Measurements from ENCODE around the gene NRF1.

The NRF1 gene

DNA sequence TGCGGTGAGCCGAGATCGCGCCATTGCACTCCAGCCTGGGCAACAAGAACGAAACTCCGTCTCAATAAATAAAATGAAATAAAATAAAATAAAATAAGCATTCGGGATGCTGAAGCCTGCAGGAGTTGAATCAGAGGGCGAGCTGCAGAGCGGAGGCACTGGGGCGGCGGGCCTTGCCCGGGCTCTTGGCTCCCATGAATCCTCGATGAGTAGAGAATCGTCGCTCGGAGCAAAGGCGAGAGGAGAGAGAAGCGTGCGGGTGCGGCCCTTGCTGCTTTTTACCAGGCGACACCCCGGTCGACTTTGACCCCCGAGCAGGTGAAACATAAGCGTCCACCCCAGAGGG lies 172.9 kb downstream of the NRF1 start:
- H3K27ac ChIP-seq = no peak overlapping the region
- TF ChIP-seq, protein P1, sequence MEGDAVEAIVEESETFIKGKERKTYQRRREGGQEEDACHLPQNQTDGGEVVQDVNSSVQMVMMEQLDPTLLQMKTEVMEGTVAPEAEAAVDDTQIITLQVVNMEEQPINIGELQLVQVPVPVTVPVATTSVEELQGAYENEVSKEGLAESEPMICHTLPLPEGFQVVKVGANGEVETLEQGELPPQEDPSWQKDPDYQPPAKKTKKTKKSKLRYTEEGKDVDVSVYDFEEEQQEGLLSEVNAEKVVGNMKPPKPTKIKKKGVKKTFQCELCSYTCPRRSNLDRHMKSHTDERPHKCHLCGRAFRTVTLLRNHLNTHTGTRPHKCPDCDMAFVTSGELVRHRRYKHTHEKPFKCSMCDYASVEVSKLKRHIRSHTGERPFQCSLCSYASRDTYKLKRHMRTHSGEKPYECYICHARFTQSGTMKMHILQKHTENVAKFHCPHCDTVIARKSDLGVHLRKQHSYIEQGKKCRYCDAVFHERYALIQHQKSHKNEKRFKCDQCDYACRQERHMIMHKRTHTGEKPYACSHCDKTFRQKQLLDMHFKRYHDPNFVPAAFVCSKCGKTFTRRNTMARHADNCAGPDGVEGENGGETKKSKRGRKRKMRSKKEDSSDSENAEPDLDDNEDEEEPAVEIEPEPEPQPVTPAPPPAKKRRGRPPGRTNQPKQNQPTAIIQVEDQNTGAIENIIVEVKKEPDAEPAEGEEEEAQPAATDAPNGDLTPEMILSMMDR (conservative IDR thresholded peaks at IDR 0.05) = no peak

DNA sequence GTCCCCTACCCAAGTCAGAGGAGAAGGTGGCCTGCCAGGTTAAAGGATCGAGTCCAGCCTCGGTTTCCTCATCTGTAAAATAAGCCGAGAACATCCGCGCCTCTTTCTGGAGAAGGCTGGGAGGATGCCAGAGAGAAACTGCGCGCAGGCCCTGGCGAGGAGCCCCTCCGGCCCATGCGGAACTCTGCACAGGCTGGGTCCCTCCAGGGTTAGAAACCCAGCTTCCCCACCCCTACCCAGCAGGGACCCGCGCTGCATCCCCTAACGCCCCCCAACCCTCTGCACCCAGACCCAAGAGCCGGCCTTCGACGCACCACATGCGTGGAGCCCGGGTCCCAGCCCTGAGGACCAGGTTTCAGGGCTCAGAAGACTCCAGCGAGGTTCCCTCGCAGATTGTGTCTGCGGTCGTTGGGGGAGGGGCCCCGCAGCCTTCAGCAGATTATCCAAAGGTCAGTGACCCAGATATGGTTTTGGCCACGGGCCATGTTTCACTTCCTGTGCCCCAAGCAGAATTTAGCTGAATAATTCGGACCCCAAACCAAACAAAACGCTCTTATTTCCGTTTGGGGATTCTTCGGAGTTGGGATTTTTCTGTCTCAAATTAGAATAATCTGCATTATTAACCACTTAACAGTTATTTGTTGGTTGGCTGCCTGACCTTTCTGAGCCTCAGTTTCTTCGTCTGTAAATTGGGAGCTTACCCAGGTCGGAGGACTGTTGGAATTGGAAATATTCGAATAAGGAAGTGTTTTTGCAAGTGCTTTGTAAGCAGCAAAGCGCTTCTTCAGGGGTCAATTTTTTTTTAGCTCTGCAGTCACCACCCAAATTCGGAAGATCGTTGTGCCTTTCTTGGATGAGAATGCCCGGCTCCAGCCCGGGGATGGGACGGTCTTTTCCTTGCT lies 173.5 kb downstream of the NRF1 start:
- TF ChIP-seq, protein P1 (conservative IDR thresholded peaks at IDR 0.05) = no peak
- no peak overlapping the region for H3K27ac ChIP-seq

DNA sequence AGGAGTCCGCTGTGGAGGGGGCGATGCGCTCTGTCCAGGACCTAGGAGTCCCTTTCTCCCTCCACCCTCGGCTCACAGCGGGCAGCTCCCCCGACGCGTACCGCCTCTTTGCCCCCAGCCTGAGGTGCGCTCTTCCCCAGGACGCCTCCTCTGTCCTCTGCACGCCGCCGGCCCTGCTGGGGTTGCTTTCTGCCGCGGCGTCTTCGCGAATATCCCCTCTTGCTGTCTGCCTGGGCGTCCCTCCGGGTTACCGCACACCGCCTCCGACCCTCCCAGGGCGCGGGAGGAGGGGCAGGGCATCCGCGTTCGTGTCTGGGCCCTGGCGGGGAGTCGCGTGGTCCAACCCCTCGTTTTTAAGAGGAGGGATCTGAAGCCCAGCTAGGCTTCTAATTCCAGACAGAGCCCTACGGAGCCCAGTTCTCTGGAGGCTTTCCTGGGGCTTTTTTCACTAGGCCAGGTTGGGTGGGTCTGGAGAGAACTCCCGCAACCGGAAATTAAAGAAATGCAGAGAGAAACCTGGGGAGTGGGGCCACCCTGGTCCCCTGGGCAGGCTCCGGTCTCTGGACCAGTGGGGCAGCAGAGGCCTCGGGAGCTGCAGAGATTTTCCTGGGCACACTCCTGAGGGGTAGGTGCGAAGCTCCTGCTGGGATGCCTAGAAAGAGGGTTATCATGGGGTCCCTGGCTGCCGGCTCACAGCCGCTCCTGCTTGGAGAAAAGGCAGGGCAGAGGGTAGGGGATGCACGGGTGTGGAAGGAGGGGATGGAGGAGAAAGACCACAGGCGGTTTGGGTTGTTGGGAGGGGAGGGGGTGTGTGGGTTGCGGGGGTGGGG lies 174.4 kb downstream of the NRF1 start:
- no peak overlapping the region for H3K27ac ChIP-seq
- TF ChIP-seq, protein P1 (conservative IDR thresholded peaks at IDR 0.05) = no peak

DNA sequence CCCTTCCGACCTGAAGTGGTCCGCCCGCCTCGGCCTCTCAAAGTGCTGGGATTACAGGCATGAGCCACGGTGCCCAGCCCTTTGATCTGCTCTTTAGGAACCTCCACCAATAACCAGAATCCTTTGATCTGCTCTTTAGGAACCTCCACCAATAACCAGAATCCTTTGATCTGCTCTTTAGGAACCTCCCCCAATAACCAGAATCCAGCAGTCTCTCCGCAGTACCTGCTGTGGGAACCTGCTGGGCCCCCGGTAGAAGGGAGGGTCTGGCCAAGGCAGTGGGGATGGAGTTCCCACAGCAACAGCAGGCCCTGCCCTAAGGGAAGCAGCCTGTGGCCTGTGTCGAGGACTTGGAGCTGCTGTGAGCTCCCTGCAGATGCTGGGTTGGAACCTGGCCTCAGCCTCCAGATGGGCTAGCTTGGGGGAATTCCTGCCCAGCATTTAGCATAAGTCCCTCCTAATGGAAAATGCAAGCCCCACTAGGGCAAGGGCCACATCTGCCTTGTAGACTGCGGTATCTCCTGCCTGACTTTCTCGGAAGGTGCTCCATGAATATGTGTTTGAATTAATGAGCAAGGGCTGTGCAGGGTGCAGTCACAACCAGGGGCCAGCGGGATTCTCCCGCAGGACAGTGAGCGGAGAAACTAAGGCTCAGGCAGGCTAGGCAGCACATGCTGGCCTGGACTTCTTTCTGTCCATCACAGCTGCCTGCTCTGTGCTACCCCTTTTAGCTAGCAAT lies 175.5 kb downstream of the NRF1 start:
- TF ChIP-seq, protein P1 (conservative IDR thresholded peaks at IDR 0.05) = no peak
- no peak overlapping the region for H3K27ac ChIP-seq

DNA sequence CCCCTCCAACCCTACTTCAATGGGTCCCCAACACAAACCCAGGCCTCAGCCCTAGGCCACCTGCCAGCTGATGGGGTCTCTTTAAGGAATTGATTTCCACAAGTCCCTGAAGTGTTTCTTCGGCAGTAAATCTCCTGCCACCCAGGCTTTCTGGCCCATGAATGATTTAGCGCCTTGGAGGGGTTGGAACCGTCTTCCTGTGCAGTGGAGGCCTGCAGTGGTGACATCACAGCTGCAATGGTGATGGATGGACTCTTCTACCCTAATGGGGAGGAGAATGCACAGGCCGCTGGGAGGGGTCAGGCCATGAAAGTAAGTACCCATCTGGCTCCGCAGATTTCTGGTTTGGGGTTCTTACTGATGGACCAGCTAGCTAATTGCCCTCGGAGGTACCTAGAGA lies 177.5 kb downstream of the NRF1 start:
- no peak overlapping the region for H3K27ac ChIP-seq
- TF ChIP-seq, protein P1 (conservative IDR thresholded peaks at IDR 0.05) = no peak

DNA sequence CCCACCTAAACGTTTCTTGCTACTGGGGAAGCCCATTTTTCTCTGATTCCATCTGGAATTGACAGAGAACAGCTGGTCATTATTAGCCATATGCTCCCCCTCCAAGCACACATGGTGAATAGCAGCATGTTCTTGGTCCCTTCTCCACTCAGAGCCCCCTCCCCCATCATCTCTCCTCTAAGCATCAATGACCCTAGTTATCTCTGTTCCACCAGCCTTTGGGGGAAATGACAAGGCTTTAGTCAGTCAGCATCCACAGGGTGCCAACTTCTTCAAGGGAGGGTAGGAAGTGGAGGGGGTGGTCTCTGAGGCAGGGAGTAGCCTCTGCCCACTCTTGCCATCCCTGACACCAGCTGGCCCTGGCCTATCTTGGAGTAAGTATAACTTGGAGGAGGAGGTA lies 178.1 kb downstream of the NRF1 start:
- no peak overlapping the region for H3K27ac ChIP-seq
- TF ChIP-seq, protein P1 (conservative IDR thresholded peaks at IDR 0.05) = no peak

DNA sequence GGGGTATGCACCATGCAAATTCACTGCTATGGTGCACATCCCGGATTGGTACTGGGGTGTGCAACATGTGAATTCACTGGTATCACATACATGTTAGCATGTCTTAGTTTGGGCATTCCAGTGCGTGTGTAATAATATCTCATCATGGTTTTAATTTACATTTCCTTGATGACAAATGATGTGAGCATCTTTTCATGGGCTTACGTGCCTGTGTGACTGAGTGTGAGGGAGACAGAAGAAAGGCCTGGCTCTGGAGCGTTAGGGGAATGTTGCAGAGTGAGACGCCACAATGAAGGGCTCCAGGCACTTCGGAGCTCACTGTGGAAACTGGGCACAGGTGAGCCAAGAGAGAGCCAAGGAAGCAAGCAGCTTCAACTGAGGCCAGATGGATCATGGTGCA lies 178.6 kb downstream of the NRF1 start:
- TF ChIP-seq, protein P1 (conservative IDR thresholded peaks at IDR 0.05) = no peak
- H3K27ac ChIP-seq = no peak overlapping the region

Data from VCaP (cell line).